Stimulated activated CD4-positive, alpha-beta T cell treated with anti-CD3 and anti-CD28 coated beads, TNF-alpha, amount 100 ng/mL, for 24 hours (primary cell): ENCODE results near the gene ATP5MC3.
"Not testable (repeated sequence)": the region's sequence is repeated elsewhere in the genome, so short reads cannot be mapped to it uniquely, and the experiment has no call there.

ENCODE experiments used
- DNase-seq, 3 experiments: peaks; one replicate each; pipeline ENCODE4 v3.0.0-alpha.2; 2020; ENCODE audit warnings: low read depth in 3 of 3

ATP5MC3 gene

GRCh38 chr2:175181104-175181876, at the start of gene ATP5MC3:
TSS of gene ATP5MC3 (minus strand) at chr2:175181710. CDS start at chr2:175181393, 317 bp downstream.
- DNase-seq, result peak; percentile 84 to 89 (median 85)

GRCh38 chr2:175228601-175229000, 47.1 kb upstream of the ATP5MC3 start:
- DNase-seq, result not testable (repeated sequence)

DNA sequence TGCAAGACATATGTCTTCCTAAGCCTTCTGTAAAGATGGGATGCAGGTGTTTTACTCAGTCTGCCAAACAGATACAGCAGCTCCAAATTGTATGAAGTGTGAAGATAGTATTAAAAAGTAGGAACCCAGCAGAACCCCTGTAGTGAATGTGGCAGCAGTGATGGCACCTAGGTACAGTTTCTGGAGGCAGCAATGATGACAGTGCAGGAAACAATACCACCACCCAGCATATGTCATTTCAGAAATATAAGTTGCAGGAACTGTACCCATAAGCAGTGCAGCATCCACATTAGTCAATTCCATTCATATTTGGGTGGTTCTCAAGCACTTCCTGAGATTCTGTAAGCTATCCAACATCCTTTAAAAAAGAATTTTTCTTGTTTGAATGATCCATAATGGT, 46.7 kb upstream of the ATP5MC3 start:
- DNase-seq, result no peak

DNA sequence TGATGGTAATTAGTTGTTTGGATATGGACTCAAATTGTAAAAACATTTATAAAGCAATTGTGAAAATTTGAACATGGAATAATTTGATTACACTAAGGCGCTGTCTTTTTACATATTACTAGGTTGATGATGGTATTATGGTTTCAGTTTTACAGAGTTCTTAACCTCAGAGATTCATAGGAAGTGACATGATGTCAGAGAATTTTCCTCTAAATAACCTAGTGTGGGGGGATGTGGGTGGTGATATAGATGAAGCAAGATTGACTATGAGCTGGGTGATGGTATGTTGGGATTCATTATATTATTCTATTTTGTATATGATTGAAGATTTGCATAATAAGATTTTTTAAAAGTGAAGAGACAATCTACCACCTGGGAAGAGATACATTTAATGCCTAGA, 45.9 kb upstream of the ATP5MC3 start:
- DNase-seq, result no peak

DNA sequence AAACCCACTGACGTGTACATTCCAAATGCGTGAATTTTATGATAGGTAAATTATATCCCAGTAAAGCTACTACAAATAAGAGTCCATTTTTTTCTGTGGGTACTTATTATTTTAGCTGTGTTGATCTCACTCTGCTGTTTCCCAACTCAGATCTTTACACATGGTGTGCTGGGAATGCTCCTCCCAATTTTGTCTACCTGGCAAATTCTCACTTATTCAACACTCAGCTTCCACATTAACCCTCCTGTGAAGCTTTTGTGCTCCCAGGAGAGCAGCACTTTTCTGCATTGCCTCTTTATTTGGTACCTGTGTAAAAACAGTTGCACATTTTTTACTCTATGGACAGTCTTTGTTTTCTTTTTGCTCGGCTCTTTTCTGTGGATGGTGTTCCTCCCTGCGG, 38.6 kb upstream of the ATP5MC3 start:
- DNase-seq, result no peak

DNA sequence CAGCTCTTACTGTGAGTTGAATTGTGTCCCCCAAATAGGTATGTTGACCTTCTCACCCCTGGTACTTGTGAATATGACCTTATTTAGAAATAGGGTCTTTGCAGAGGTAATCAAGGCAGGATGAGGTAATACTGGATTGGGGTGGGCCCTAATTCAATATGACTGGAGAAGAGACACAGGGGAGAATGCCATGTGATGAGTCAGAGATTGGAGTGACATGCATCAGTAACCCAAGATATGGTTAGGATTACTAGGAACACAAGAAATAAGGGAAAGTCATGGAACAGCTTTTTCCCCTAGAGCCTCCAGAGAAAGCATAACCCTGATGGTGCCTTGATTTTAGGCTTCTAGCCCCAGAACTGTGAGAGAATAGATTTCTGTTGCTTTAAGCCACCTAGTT, 37.0 kb upstream of the ATP5MC3 start:
- DNase-seq, result no peak

- no peak for DNase-seq
These were observed 26.4 kb upstream of the ATP5MC3 start for GRCh38 chr2:175207741-175208438.

GRCh38 chr2:175206866-175207265, 25.4 kb upstream of the ATP5MC3 start:
- DNase-seq, result no peak

DNA sequence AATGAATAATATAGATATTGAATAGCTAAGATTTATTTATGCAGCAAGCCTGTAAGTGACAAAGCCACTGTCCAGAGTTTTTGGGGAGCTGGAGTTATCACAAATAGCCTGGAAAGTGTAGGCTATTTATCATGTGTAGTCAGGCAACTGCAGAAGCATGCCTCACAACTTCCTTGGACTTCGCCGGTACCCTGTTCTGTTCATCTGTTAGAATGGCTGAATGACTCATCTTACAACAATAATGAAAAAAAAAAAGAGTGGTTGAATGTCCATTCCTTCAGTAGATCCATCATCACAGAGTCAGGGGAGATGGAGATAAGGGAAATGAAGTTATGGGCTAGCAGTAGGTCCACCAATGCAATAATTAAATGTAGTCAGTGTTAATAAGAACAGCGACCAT, 24.0 kb upstream of the ATP5MC3 start:
- DNase-seq, result no peak

- DNase-seq, result peak in 2 of 3 experiments; percentile 16 to 43
These were observed 22.3 kb upstream of the ATP5MC3 start for GRCh38 chr2:175203621-175204496.

DNA sequence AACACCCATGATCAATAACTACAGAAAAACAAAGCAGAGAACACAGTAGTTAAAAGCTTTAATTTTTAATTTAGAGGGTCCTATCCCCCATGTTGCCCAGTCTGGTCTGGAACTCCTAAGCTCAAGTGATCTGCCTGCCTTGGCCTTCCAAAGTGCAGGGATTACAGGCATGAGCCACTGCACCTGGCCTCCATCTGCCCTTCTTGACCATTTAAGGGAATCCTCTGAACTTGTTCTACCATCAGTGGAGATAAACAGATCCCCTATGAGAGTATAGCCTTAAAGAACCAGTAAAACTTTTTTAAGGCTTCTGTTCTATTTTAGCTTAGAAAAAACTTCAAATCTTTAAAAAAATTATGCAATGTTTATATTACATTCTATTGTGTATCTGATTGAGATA, 13.5 kb upstream of the ATP5MC3 start:
- no peak for DNase-seq

- no peak for DNase-seq
These were observed 7.3 kb upstream of the ATP5MC3 start for GRCh38 chr2:175188761-175189160.

- no peak for DNase-seq
These were observed 5.9 kb upstream of the ATP5MC3 start for GRCh38 chr2:175187378-175187777.

- DNase-seq, result no peak
These were observed 2.2 kb upstream of the ATP5MC3 start for GRCh38 chr2:175183674-175184073.

- DNase-seq, result no peak
These were observed 383 bp upstream of the ATP5MC3 start for GRCh38 chr2:175181877-175182308.

DNA sequence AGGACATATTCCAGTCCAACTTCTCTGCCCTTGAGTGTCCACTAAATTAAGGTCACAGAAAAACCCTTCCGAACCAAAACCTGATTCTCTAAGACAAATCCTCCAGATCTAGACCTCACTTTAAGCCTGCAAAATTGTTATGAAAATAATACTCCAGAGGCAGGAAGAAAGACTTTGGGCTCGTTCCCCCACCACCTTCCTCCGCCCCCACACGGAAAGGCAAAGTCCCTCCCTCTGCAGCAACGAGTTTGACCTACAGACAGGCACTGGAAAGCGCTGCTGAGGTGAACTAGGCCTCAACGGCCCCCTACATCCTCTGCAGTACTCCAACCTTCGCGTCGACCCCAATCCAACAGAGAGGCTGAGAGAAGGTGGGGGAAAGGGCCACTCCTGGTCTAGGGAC, 808 bp downstream of the ATP5MC3 start:
- peak in 2 of 3 experiments; percentile 31 to 63 for DNase-seq

DNA sequence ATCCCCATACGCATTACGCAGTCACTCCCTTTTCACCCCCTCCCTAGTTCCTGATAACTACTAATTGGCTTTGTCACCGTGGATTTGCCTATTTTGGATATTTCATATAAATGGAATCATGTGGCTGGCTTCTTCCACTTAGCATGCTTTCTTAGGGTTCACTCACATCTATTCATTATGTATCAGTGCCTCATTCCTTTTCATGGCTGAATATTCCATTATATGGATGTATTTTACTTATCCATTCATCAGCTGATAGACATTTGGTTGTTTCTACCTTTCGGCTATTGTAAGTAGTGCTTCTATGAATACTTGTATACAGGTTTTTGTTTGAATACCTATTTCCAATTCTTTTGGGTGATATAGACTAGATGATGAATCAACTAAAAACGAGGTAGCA, 4.9 kb downstream of the ATP5MC3 start:
- DNase-seq, result no peak

GRCh38 chr2:175175896-175176295, 5.6 kb downstream of the ATP5MC3 start:
- no peak for DNase-seq

DNA sequence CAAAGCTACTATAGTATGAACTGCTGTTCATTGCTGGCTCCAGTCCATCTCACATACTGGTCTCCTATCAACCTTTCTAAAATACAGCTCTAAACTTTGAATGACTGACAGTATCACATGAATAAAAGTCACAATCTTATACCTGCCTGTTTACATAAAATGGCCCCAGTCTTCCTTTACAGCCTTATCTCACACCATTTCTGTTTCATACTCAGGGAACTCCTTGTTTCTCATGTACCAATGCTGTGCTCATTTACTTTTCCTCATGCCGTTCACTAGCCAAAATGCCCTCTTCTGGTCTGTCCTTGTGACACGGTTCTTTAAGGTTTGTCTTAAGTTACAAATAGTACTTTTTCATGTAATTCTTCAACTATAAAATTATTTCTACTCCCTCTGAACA, 6.2 kb downstream of the ATP5MC3 start:
- no peak for DNase-seq

DNA sequence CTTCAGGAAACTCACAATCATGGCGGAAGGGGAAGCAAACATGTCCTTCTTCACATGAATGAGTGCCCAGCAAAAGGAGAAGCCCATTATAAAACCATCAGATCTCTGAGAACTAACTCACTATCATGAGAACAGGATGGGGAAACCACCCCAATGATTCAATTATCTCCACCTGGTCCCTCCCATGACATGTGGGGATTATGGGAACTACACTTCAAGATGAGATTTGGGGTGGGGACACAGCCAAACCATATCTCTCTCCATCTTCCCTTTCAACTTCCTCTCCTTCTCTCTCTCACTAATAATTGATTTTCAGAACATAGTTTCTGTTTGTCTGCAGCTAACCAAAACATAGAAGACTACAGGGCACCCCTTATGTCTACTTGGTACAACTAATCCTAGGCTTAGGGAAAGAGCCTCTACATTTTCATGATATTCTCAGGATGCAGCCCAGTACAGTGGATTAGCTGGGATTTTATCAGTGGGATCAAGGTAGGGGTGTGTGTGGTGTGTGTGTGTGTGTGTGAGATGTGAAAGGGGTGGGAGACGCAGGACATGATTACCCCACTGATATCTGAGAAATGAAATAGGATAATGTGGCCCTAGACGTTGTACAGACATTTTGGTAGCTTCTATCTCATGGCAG, 10.7 kb downstream of the ATP5MC3 start:
- no peak for DNase-seq

GRCh38 chr2:175169191-175169590, 12.3 kb downstream of the ATP5MC3 start:
- DNase-seq, result no peak

GRCh38 chr2:175168564-175168945, 13.0 kb downstream of the ATP5MC3 start:
- no peak for DNase-seq
